ENCODE measurements around the gene MTAP.

MTAP gene

GRCh38 chr9:21864505-21864904 is 62.1 kb downstream of the MTAP start:
- H3K4me3 ChIP-seq (replicated peaks; ENCODE audit: low read depth, low read length) = no peak overlapping the region
- no peak for DNase-seq (ENCODE audit: extremely low read depth, insufficient read length)
- no peak for TF ChIP-seq CTCF (IDR thresholded peaks at IDR 0.05; ENCODE audit: insufficient read depth, low read length, poor library complexity, severe bottlenecking)
- H3K27me3 ChIP-seq (replicated peaks; ENCODE audit: control insufficient read depth, insufficient read depth, low read length) = no peaks in the 10 kb centered on the region
- no peaks in the 10 kb centered on the region; the same call in 1 of the 2 replicates for H3K36me3 ChIP-seq (ENCODE audit: control insufficient read depth, insufficient read depth, low read length)

DNA sequence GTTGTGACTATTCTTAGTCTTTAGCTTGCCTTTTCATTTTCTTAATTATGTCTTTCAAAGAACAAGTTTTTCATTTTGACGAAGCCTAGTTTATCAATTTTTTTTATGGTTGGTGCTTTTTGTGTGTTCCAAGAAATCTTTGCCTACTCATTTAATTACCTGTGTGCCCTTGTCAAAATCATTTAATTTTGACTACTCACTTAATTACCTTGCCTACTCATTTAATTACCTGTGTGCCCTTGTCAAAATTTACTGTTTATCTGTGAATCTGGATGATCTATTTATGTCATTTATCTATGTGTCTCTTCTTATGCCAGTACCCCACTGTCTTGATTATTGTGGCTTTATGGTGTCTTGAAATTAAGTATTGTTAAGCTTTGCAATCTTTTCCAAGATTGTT is 63.9 kb downstream of the MTAP start:
- DNase-seq (ENCODE audit: extremely low read depth, insufficient read length) = no peak
- Histone ChIP-seq H3K36me3 (ENCODE audit: control insufficient read depth, insufficient read depth, low read length) (no peaks in the 10 kb centered on the region; the same call in 1 of the 2 replicates), H3K4me3 (replicated peaks; ENCODE audit: low read depth, low read length) (no peak overlapping the region), H3K27me3 (replicated peaks; ENCODE audit: control insufficient read depth, insufficient read depth, low read length) (no peaks in the 10 kb centered on the region)
- TF ChIP-seq CTCF (IDR thresholded peaks at IDR 0.05; ENCODE audit: insufficient read depth, low read length, poor library complexity, severe bottlenecking) = no peak

GRCh38 chr9:21871256-21871975 is 69.0 kb downstream of the MTAP start:
- Histone ChIP-seq H3K36me3 (ENCODE audit: control insufficient read depth, insufficient read depth, low read length) (no peaks in the 10 kb centered on the region; the same call in 1 of the 2 replicates), H3K27me3 (replicated peaks; ENCODE audit: control insufficient read depth, insufficient read depth, low read length) (no peaks in the 10 kb centered on the region), H3K4me3 (replicated peaks; ENCODE audit: low read depth, low read length) (no peak overlapping the region)
- no peak for DNase-seq (ENCODE audit: extremely low read depth, insufficient read length)
- no peak for TF ChIP-seq CTCF (IDR thresholded peaks at IDR 0.05; ENCODE audit: insufficient read depth, low read length, poor library complexity, severe bottlenecking)

DNA sequence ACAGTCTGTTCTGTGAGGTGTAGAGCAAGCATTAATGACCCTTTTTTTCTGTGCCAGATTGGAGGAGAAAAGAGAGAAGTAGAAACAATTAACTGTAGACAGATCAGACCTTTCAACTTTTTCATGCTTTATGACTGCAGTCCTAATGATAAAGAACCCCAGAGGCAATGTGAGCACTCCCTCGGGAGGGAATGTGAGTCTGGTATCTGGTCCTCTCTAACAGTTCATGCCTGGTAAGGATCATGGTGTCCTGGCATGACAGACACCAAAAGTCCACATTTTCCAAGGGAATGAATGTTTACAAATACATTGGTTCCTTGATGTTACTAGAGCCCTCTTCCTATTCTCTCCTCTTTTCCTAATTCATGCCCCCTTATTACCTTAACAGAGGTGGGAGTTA is 70.3 kb downstream of the MTAP start:
- H3K4me3 ChIP-seq (replicated peaks; ENCODE audit: low read depth, low read length) = no peak overlapping the region
- H3K27me3 ChIP-seq (replicated peaks; ENCODE audit: control insufficient read depth, insufficient read depth, low read length) = no peaks in the 10 kb centered on the region
- H3K36me3 ChIP-seq (ENCODE audit: control insufficient read depth, insufficient read depth, low read length) = no peaks in the 10 kb centered on the region; the same call in 1 of the 2 replicates
- TF ChIP-seq CTCF (IDR thresholded peaks at IDR 0.05; ENCODE audit: insufficient read depth, low read length, poor library complexity, severe bottlenecking) = no peak
- no peak for DNase-seq (ENCODE audit: extremely low read depth, insufficient read length)

DNA sequence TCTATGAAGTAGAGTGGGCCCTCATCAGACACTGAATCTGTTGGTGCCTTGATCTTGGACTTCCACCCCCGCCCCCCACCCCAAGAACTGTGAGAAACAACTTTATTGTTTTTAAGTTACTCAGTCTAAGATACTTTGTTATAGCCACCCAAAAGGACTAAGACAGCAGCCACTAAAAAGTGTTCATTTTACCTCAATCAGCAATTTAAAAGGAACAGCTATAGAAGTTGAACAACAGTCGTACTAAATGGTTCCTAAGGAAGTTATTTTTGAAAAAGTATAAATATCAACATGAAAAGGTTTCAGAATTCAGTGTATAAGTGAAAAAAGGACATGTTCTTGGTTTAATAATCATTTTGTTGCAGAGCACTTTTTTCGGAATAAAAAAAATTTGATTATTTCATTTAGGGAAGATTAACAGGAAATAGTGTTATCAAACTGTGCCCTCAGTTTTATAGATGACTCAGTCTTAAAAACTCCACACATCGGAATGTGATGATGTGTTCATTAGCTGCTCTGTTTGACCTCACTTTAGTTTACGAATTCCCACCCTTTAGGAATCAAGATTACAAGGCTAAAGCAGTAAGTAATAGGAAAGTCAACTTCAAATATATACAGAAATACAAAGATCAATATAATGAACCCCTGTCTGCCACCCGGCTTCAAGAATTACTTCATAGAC is 71.2 kb downstream of the MTAP start:
- Histone ChIP-seq H3K27me3 (replicated peaks; ENCODE audit: control insufficient read depth, insufficient read depth, low read length) (no peaks in the 10 kb centered on the region), H3K36me3 (ENCODE audit: control insufficient read depth, insufficient read depth, low read length) (no peaks in the 10 kb centered on the region; the same call in 1 of the 2 replicates), H3K4me3 (replicated peaks; ENCODE audit: low read depth, low read length) (no peak overlapping the region)
- no peak for TF ChIP-seq CTCF (IDR thresholded peaks at IDR 0.05; ENCODE audit: insufficient read depth, low read length, poor library complexity, severe bottlenecking)
- DNase-seq (ENCODE audit: extremely low read depth, insufficient read length) = no peak

Measured in GM06990 (cell line).